H1 (cell line): Measurements from ENCODE around the gene FUBP3. TPM values are rescaled to one million over a fixed set of nuclear protein-coding genes. Genes with fewer than 3 reads are reported as not detected.

Source experiments
- CTCF ChIA-PET: fragments of 300-600 bp; sonication (Branson Sonifier 250); formaldehyde crosslinking; loops from one replicate; lab custom pipeline; 2021; ENCODE audit not compliant: partially characterized antibody; lab: Charles Lee
- POLR2A ChIA-PET: fragments of 300-600 bp; sonication (Branson Sonifier 250); formaldehyde crosslinking; loops from one replicate; lab custom pipeline; 2021; ENCODE audit warnings: inconsistent platforms; ENCODE audit not compliant: partially characterized antibody; lab: Charles Lee
- DNase-seq, 2 experiments: peaks; one replicate each; pipeline versions ENCODE4 v3.0.0 to v3.0.0-alpha.2; 2010 to 2022; ENCODE audit warnings: low spot score in 2 of 2, low read depth in 1 of 2, mixed read lengths in 1 of 2
- FAIRE-seq: peaks from 2 replicates; lab custom pipeline; 2011; peaks lifted over from hg19 to GRCh38; lab: Jason Lieb, UNC
- H2AFZ ChIP-seq: 2 replicates; pipeline ENCODE4 v1.8.1; 2012; ENCODE audit warnings: low read length, inconsistent platforms
- H2AK5ac ChIP-seq: 2 replicates; pipeline ENCODE4 v1.6.1; 2013; ENCODE audit warnings: low read depth, low read length
- H2BK120ac ChIP-seq: replicated peaks from 2 replicates; pipeline ENCODE3; 2013; ENCODE audit warnings: low read depth, low read length, inconsistent platforms
- H2BK12ac ChIP-seq: 2 replicates; pipeline ENCODE4 v1.6.1; 2013; ENCODE audit warnings: low read depth, low read length
- H2BK15ac ChIP-seq: 2 replicates; pipeline ENCODE4 v1.6.1; 2013; ENCODE audit warnings: low read length
- H2BK20ac ChIP-seq: 2 replicates; pipeline ENCODE4 v1.6.1; 2013; ENCODE audit warnings: low read length
- H2BK5ac ChIP-seq: 2 replicates; pipeline ENCODE4 v1.6.1; 2013; ENCODE audit warnings: low read depth, low read length
- H3K14ac ChIP-seq: 2 replicates; pipeline ENCODE4 v1.6.1; 2013; ENCODE audit warnings: inconsistent platforms; ENCODE audit not compliant: insufficient read length
- H3K18ac ChIP-seq: 2 replicates; pipeline ENCODE4 v1.6.1; 2013; ENCODE audit warnings: low read length; ENCODE audit errors: extremely low read depth
- H3K23ac ChIP-seq: 2 replicates; pipeline ENCODE4 v1.6.1; 2013; ENCODE audit warnings: inconsistent platforms; ENCODE audit not compliant: insufficient read length
- H3K23me2 ChIP-seq: 2 replicates; pipeline ENCODE4 v1.6.1; 2013; ENCODE audit warnings: low read depth, low read length
- H3K27ac ChIP-seq: 2 replicates; pipeline ENCODE4 v1.6.1; 2011; ENCODE audit warnings: low read depth, low read length, inconsistent platforms
- H3K27me3 ChIP-seq, 4 experiments: replicated peaks in 1 of 4; 1 replicate in 1 of 4; 2 replicates in 3 of 4; pipeline versions ENCODE4 v1.6.1 to v1.8.1; 2011 to 2013; ENCODE audit warnings: low read length in 3 of 4, mild to moderate bottlenecking in 3 of 4, inconsistent platforms in 2 of 4, mixed read lengths in 2 of 4, moderate library complexity in 1 of 4; ENCODE audit not compliant: control insufficient read depth in 3 of 4, insufficient read depth in 3 of 4; ENCODE audit errors: extremely low read depth in 1 of 4
- H3K36me3 ChIP-seq, 4 experiments: 2 replicates each; pipeline versions ENCODE4 v1.6.1 to v1.8.1; 2011 to 2013; ENCODE audit warnings: mild to moderate bottlenecking in 4 of 4, low read length in 3 of 4, moderate library complexity in 2 of 4, control low read depth in 1 of 4, inconsistent platforms in 1 of 4; ENCODE audit not compliant: insufficient read depth in 4 of 4, control insufficient read depth in 2 of 4
- H3K4ac ChIP-seq: replicated peaks from 2 replicates; pipeline ENCODE3; 2013; ENCODE audit warnings: low read length, low read depth, mixed read lengths, inconsistent platforms; ENCODE audit not compliant: insufficient read length
- H3K4me1 ChIP-seq, 4 experiments: replicated peaks in 1 of 4; 1 replicate in 1 of 4; 2 replicates in 3 of 4; pipeline versions ENCODE4 v1.6.1 to v1.8.1; 2011 to 2013; ENCODE audit warnings: low read length in 3 of 4, inconsistent platforms in 2 of 4, mixed read lengths in 1 of 4; ENCODE audit not compliant: insufficient read depth in 4 of 4, control insufficient read depth in 3 of 4
- H3K4me2 ChIP-seq, 2 experiments: 2 replicates each; pipeline versions ENCODE4 v1.6.1 to v1.8.1; 2011 to 2013; ENCODE audit warnings: low read depth in 2 of 2, low read length in 2 of 2, control low read depth in 1 of 2, inconsistent platforms in 1 of 2, mild to moderate bottlenecking in 1 of 2; ENCODE audit not compliant: insufficient read depth in 1 of 2
- H3K4me3 ChIP-seq, 4 experiments: fragments of 200-600, 300-600 bp in 1 of 4; sonication (generic), shearing (Covaris generic), sonication (Bioruptor Twin) in 1 of 4; 2 replicates each; pipeline versions ENCODE4 v1.5.1 to v1.8.1; 2011 to 2016; ENCODE audit warnings: low read length in 4 of 4, low read depth in 3 of 4, control low read depth in 2 of 4, inconsistent platforms in 2 of 4, mild to moderate bottlenecking in 2 of 4, mixed read lengths in 1 of 4, moderate library complexity in 1 of 4; ENCODE audit not compliant: insufficient read depth in 2 of 4; ENCODE audit errors: extremely low read depth in 1 of 4
- H3K56ac ChIP-seq: replicated peaks from 2 replicates; pipeline ENCODE3; 2013; ENCODE audit warnings: low read depth, mild to moderate bottlenecking, mixed read lengths, low read length, inconsistent platforms; ENCODE audit not compliant: insufficient read length
- H3K79me1 ChIP-seq: 2 replicates; pipeline ENCODE4 v1.6.1; 2013; ENCODE audit warnings: low read depth, low read length, control low read depth
- H3K79me2 ChIP-seq, 2 experiments: 2 replicates each; pipeline versions ENCODE4 v1.6.1 to v1.8.1; 2012 to 2013; ENCODE audit warnings: low read length in 2 of 2, mild to moderate bottlenecking in 2 of 2, inconsistent platforms in 1 of 2; ENCODE audit not compliant: insufficient read depth in 2 of 2, control insufficient read depth in 1 of 2
- H3K9ac ChIP-seq, 4 experiments: replicated peaks in 1 of 4; 1 replicate in 1 of 4; 2 replicates in 3 of 4; pipeline versions ENCODE4 v1.6.1 to v1.8.1; 2011 to 2013; ENCODE audit warnings: low read depth in 3 of 4, low read length in 3 of 4, control low read depth in 2 of 4, mild to moderate bottlenecking in 2 of 4, moderate library complexity in 2 of 4, inconsistent platforms in 1 of 4; ENCODE audit errors: extremely low read depth in 1 of 4
- H3K9me3 ChIP-seq, 2 experiments: 2 replicates each; pipeline versions ENCODE4 v1.6.1 to v1.8.1; 2012 to 2013; ENCODE audit warnings: mild to moderate bottlenecking in 2 of 2, moderate library complexity in 2 of 2, control low read depth in 1 of 2, inconsistent platforms in 1 of 2, low read depth in 1 of 2, low read length in 1 of 2, mixed read lengths in 1 of 2; ENCODE audit not compliant: insufficient read depth in 2 of 2
- H4K20me1 ChIP-seq, 2 experiments: replicated peaks in 1 of 2; 2 replicates each; pipeline versions ENCODE3 to v1.8.1; 2011 to 2013; ENCODE audit warnings: inconsistent platforms in 2 of 2, low read length in 2 of 2, mild to moderate bottlenecking in 1 of 2; ENCODE audit not compliant: insufficient read depth in 2 of 2, control insufficient read depth in 1 of 2
- H4K5ac ChIP-seq: 2 replicates; pipeline ENCODE4 v1.6.1; 2013; ENCODE audit warnings: low read length, low read depth, mixed read lengths, inconsistent platforms; ENCODE audit not compliant: insufficient read length
- H4K8ac ChIP-seq: 2 replicates; pipeline ENCODE4 v1.8.0; 2013; ENCODE audit warnings: mild to moderate bottlenecking, moderate library complexity, low read length, inconsistent platforms; ENCODE audit not compliant: insufficient read depth; ENCODE audit errors: extremely low read depth
- H4K91ac ChIP-seq: replicated peaks from 2 replicates; pipeline ENCODE3; 2013; ENCODE audit warnings: low read length, mixed read lengths, inconsistent platforms; ENCODE audit not compliant: insufficient read length
- CHD1 ChIP-seq: IDR thresholded peaks from 2 replicates; pipeline ENCODE4 v1.6.1; 2012; ENCODE audit warnings: low read depth, low read length, improper control_type of control experiment
- SUZ12 ChIP-seq: fragments of 200-600 bp; sonication (generic); IDR thresholded peaks from 2 replicates; pipeline ENCODE4 v1.6.1; 2012; ENCODE audit warnings: mild to moderate bottlenecking, inconsistent platforms, low read length, moderate library complexity, mixed read lengths
- TCF12 ChIP-seq: IDR thresholded peaks from 2 replicates; pipeline ENCODE4 v1.6.1; 2011; ENCODE audit warnings: low read depth, mild to moderate bottlenecking, low read length
- WGBS, 2 experiments: shearing (Covaris generic) in 1 of 2; methylation state at CpG; one replicate each; pipeline versions ENCODE4 v1.1.6 to v1.1.7; 2013 to 2015; ENCODE audit warnings: low lambda C conversion rate in 2 of 2, mixed read lengths in 2 of 2, inconsistent platforms in 1 of 2, low coverage in 1 of 2, missing lambda C conversion rate in 1 of 2; ENCODE audit not compliant: insufficient replicate concordance in 2 of 2, insufficient coverage in 1 of 2, insufficient read length in 1 of 2; ENCODE audit errors: extremely low coverage in 1 of 2, missing lambda C conversion rate in 1 of 2; 5-methylcytosine and 5-hydroxymethylcytosine counted together
- polyA plus RNA-seq, 7 experiments: library from polyadenylated mRNA; depleted of rRNA in 3 of 7; stranded (reverse) in 5 of 7; unstranded in 2 of 7; fragments of >200 nt in 5 of 7; fragments of 200-250 nt in 2 of 7; gene quantifications; 1 replicate in 5 of 7; 2 replicates in 1 of 7; 4 replicates in 1 of 7; pipeline versions ENCODE4 v1.2.1 to v1.2.3, GENCODE V29; 2011 to 2013; ENCODE audit warnings: missing spikeins in 2 of 7, mixed read lengths in 2 of 7
- total RNA-seq: library from RNA; stranded (reverse); fragmentation: NEBNext Ultra II Directional; extraction: Animal tissue kit (Norgen Biotek cat#: 25700); gene quantifications from 2 replicates; pipeline ENCODE4 v1.2.1, GENCODE V29; 2021

The FUBP3 gene
- total and polyA plus RNA-seq, 2 of the 8 experiments (the other 6 are each of a cell fraction or from before 2014, with no cell fraction given), result 23.7 to 76.4 TPM

- Histone ChIP-seq H3K9ac (no peak overlapping the region), H3K4me3 (peak overlapping the region; percentile 23 to 62 (median 28); a peak in 6 of 8 replicates), H3K27me3 (peaks cover 84 to 91% (median 90%) of the 10 kb centered on the region in 4 experiments), H2BK120ac (no peak overlapping the region), H4K8ac (peak overlapping the region; percentile 48; the same call in 1 of the 2 replicates), H2BK5ac (no peak overlapping the region), H4K91ac (no peak overlapping the region), H3K79me1 (no peaks in the 10 kb centered on the region), H2BK20ac (no peak overlapping the region; the same call in 1 of the 2 replicates), H2AK5ac (no peak overlapping the region), H3K56ac (no peak overlapping the region), H3K23ac (no peak overlapping the region), H2BK15ac (no peak overlapping the region), H3K79me2 (no peaks in the 10 kb centered on the region), H3K36me3 (peaks cover 0 to 6% (median 0%) of the 10 kb centered on the region in 4 experiments; a peak in 1 of 8 replicates), H3K23me2 (peaks cover 12% of the 10 kb centered on the region; the same call in 1 of the 2 replicates), H4K5ac (no peak overlapping the region), H2BK12ac (peak overlapping the region; percentile 94; the same call in 1 of the 2 replicates), H3K4ac (no peak overlapping the region), H3K4me2 (peak overlapping the region; percentile 62 to 74), H3K27ac (no peak overlapping the region), H2AFZ (no peak overlapping the region), H4K20me1 (peaks cover 9 to 19% of the 10 kb centered on the region in 2 experiments), H3K9me3 (no peaks in the 10 kb centered on the region), H3K14ac (no peak overlapping the region), H3K18ac (peak overlapping the region; percentile 60; the same call in 1 of the 2 replicates), H3K4me1 (peaks cover 4 to 45% (median 28%) of the 10 kb centered on the region in 4 experiments)
- 0% methylated on average over 1 of the region's 26 CpGs; no CpG with 5 or more reads in 1 of the 2 experiments for whole genome bisulfite sequencing, 2 experiments
- DNase-seq (no peak), FAIRE-seq (no peak)
- POLR2A ChIA-PET, result interaction anchor here (1.0 to 2.4 kb wide), 2 partner anchors 10 to 15 kb away, joined by 3 to 9 read pairs; no protein-coding TSS in a partner anchor
- no peak for TF ChIP-seq TCF12
- TF ChIP-seq CHD1, result no peak
- TF ChIP-seq SUZ12, result peak; percentile 18; the same call in 1 of the 2 replicates
- CTCF ChIA-PET, result interaction anchor here (0.9 to 6.0 kb wide), 4 partner anchors 15 to 199 kb away, joined by 4 to 53 read pairs (median 6); no protein-coding TSS in a partner anchor
Measured at GRCh38 chr9:130665029-130665430, 85.7 kb downstream of the FUBP3 start.
